ENCODE measurements around the gene HNRNPM.

- TF ChIP-seq CTCF (IDR thresholded peaks at IDR 0.05) (no peak), POLR2A (IDR thresholded peaks at IDR 0.05) (no peak)
These were observed 85.4 kb downstream of the HNRNPM start for GRCh38 chr19:8530061-8530679.
